Measurements from ENCODE around the gene GJA3.

GJA3 gene

GRCh38 chr13:20090349-20090748 lies 70.5 kb downstream of the GJA3 start:
- Histone ChIP-seq H3K4me3 (ENCODE audit: low read depth, low read length) (no peak overlapping the region), H3K9me3 (ENCODE audit: control insufficient read depth, insufficient read depth, low read length) (no peaks in the 10 kb centered on the region), H3K36me3 (ENCODE audit: control insufficient read depth, insufficient read depth, low read length) (no peaks in the 10 kb centered on the region), H3K4me1 (ENCODE audit: control insufficient read depth, insufficient read depth, low read length) (no peaks in the 10 kb centered on the region), H3K27me3 (ENCODE audit: control insufficient read depth, insufficient read depth, low read length) (no peaks in the 10 kb centered on the region), H3K9ac (ENCODE audit: low read depth, low read length) (no peak overlapping the region)

Data from iPS-15b (cell line).